Glomerular visceral epithelial cell (primary cell): Measurements from ENCODE around the gene SPAG9.

Experiments
- DNase-seq: peaks from one replicate; pipeline ENCODE4 v3.0.0-alpha.2; 2016; ENCODE audit errors: extremely low spot score

SPAG9 gene

DNA sequence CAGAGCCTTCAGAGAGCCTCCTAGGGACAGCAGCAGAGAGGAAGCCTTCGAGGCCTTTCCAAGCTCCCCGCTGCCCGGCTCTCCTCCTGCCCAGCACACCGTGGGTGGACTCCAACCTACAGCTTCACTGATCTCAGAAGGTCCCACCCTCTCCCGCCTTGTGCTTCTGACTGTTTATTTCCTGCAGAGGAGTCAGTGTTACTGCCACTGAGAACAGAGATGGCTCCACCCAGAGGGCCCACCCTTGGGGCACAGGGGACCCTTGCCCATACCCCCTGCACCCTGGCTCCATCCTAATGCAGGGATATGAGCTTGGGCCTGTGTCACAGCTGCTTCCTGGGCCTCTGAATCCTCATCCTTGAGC lies 201.8 kb downstream of the SPAG9 start:
- no peak for DNase-seq

GRCh38 chr17:50918071-50918932 lies 202.4 kb downstream of the SPAG9 start:
- DNase-seq, result no peak

- no peak for DNase-seq
These were observed 203.3 kb downstream of the SPAG9 start for GRCh38 chr17:50917418-50917743.

DNA sequence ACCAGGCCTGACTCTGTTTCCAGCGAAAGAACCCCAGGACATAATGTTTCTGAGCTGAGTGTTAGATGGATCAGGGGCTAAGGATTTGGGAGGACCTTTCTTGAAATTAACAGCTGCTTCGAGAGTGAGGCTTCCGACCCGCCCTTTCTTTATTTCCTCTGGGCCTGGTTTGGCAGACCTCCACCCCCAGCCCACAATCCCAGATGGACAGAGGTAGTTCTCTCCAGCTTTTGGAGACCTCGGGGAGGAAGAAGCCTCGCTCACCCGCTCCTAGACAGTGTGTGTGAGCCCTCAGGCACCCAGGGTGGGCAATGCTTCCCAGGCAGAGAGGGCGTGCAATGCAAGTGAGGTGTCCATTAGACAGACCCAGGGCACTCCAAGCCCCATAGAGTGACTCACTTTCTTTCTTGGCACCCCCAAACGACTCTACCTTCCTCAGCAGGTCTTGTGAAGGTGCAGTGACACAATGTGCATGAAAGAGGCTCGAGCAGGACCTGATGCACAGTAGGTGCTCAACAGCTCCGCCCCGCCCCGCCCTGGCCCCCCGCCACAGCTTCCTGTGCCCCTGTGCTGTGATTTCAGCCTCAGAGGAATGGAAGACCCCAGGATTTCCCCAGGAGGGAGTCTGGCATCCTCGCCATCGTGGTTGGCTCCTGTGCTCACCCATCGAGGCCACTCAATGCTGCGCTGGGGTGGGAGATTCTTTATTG lies 203.8 kb downstream of the SPAG9 start:
- DNase-seq, result no peak

DNA sequence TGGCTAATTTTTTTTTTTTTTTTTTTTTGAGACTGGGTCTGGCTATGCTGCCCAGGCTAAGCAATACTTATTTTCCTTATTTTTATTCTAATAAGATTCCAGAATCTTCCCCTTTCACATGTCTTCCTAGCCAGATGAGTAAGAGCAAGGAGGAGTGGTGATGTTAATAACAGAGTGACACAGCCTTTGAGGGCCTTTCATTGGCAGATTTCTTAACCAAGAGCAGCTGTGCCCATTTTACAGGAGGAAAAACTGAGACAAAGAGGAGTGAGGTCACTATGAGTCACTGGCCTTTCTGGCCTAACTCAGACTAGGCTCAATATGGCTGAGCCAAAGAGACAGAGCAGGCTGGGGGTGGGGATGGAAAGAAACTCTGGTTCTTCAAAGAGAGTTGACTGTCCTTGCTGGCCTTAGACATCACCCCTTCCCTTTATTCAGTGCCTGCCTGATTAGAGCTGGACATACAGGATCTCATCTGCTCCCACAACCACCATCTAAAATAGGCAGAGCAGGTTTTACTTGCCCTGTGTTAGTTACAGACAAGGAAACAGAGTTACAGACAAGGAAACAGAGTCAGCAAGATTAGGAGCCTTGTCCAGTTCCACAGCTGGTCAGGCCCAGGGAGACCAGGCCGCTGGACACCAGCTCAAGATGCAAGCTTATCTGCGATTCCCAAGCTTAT lies 204.5 kb downstream of the SPAG9 start:
- no peak for DNase-seq

DNA sequence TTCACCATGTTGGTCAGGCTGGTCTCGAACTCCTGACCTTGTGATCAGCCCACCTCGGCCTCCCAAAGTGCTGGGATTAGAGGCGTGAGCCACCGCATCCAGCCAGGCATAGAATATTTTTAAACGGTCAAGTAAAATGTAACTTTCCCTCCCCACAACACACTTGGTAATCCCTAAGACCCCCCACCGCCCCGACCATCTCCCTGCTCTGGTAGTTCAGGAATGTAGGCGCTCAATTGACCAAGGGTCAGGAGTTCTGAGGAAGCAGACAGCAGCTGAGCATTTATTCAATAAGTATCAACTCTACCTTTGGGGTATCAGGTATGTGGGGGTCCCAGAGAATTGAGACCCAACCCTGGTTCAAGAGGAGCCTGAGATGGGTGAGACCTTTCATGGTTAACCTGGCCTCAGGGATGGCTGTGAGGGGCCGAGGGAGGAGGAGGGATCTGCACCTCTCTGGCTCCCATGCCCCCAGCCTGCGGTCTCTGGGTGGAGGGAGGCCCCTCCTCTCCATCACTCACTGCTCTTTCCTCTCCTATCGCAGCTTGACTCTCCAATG lies 206.1 kb downstream of the SPAG9 start:
- no peak for DNase-seq

GRCh38 chr17:50913120-50913519 lies 207.5 kb downstream of the SPAG9 start:
- no peak for DNase-seq
